CD4-positive, alpha-beta T cell treated with Interleukin-17A for 1 hour (primary cell): ENCODE results near the gene ICAM4.
"Not testable (repeated sequence)": the region's sequence is repeated elsewhere in the genome, so short reads cannot be mapped to it uniquely, and the experiment has no call there.

Experiments used
- DNase-seq: peaks from one replicate; pipeline ENCODE4 v3.0.0-alpha.2; 2020

ICAM4 gene

GRCh38 chr19:10320602-10321416 is 34.1 kb downstream of the ICAM4 start:
- no peak for DNase-seq

- no peak for DNase-seq
These were observed 34.7 kb downstream of the ICAM4 start for GRCh38 chr19:10321417-10321797.

GRCh38 chr19:10321874-10322835 is 35.4 kb downstream of the ICAM4 start:
- no peak for DNase-seq

- no peak for DNase-seq
These were observed 39.0 kb downstream of the ICAM4 start for GRCh38 chr19:10325732-10326131.

- no peak for DNase-seq
These were observed 41.0 kb downstream of the ICAM4 start for GRCh38 chr19:10327793-10328192.

- no peak for DNase-seq
These were observed 42.0 kb downstream of the ICAM4 start for GRCh38 chr19:10328558-10329429.

- DNase-seq: no peak
These were observed 42.8 kb downstream of the ICAM4 start for GRCh38 chr19:10329555-10329954.

GRCh38 chr19:10332158-10332964 is 45.6 kb downstream of the ICAM4 start:
- no peak for DNase-seq

GRCh38 chr19:10332965-10333757 is 46.4 kb downstream of the ICAM4 start, which contains the start of gene RAVER1:
TSS of gene RAVER1 (minus strand) at chr19:10333529. CDS start at chr19:10333507, 22 bp downstream.
- peak; percentile 98 for DNase-seq

- DNase-seq: no peak
These were observed 47.2 kb downstream of the ICAM4 start for GRCh38 chr19:10333758-10334587.

GRCh38 chr19:10334588-10335351 is 48.0 kb downstream of the ICAM4 start:
- DNase-seq: peak; percentile 28

- no peak for DNase-seq
These were observed 48.7 kb downstream of the ICAM4 start for GRCh38 chr19:10335352-10335985.

GRCh38 chr19:10336725-10337124 is 50.0 kb downstream of the ICAM4 start:
- not testable (repeated sequence) for DNase-seq
